ENCODE measurements around the gene AGAP4.
"Not testable (repeated sequence)": the region's sequence is repeated elsewhere in the genome, so short reads cannot be mapped to it uniquely, and the experiment has no call there.

AGAP4 gene

DNA sequence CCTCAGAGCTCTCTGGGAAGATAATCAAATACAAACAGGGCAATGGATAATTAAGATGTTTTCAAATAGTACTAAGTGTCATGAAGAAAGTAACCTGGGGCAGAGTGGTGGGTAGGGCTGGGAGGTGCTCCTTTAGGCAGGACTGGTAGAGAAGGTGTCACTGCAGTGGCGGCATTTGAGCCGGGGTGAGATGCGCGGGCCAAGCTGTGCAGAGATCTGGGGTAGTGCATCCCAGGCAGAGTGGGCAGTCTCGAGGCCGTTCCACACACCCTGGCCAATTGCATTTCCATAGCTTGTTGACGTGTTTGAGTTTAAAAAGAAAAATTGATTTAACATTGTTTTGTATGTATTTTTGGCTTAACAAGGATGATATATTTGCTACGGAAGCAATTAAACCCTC is 57.3 kb downstream of the AGAP4 start:
- DNase-seq: not testable (repeated sequence)

DNA sequence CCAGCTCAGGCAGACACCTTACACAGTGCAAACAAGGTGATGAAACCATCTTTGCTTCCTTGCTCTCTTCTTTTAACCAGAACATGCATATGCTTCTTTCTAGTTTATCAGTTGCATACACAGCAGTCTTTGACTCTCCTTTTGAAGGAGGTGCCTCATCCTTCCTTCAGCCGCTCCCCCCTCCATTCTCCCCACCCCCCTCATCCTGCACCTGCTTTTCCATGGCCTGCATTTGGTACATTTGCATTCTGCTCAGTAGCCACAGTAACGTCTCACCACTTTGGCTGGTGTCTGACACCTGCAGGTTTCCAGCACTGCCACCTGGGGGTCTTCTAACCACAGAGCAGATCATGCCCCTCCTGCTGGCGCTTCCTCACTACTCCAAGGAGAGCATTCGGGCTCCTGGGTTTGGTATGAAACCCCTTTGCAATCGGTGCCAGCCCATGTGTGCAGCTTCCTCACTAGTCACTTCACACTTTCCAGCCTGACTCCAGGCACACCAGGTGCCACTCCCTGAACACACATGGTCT is 60.0 kb downstream of the AGAP4 start:
- not testable (repeated sequence) for DNase-seq

DNA sequence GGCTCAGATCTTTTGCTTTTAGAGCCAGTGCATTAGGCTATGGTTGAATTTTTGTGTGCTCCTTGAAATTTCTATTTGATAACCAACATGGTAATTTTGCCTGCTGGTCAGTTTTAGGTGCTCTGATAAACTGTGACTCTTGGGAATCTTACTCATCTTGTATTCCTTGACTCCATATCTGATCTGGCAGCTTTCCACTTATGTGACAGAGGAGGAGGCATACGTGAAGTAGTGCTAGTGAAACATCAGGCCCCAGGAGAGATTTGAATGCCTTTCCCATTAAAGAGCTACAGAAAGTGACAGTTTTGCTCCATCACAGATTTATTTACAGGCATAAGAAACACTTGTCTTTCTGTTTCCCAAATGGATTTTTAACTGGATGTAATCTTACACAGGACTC is 61.1 kb downstream of the AGAP4 start:
- not testable (repeated sequence) for DNase-seq
